HG02884 (cell line): ENCODE data around the gene UBALD2.
"Not testable (repeated sequence)": the region's sequence is repeated elsewhere in the genome, so short reads cannot be mapped to it uniquely, and the experiment has no call there.

Source experiments
- ATAC-seq: cut with Tn5 transposase; IDR thresholded peaks from one replicate; pipeline ENCODE4 v1.9.1; 2021; ENCODE audit warnings: mild to moderate bottlenecking, moderate library complexity; ENCODE audit not compliant: unreplicated experiment

Gene UBALD2

DNA sequence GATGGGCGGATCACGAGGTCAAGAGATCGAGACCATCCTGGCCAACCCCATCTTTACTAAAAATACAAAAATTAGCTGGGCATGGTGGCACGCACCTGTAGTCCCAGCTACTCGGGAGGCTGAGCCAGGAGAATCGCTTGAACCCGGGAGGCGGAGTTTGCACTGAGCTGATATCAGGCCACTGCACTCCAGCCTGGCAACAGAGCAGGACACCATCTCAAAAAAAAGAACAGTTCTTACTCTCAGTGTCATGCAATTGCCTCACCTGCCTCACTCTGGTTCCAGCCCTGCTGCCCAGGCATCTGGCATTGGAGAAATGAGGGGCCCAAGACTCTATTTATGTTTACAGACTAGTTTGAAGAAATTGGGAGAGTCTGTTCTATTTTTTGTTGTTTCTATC, 20.4 kb upstream of the UBALD2 start:
- ATAC-seq, result not testable (repeated sequence)

DNA sequence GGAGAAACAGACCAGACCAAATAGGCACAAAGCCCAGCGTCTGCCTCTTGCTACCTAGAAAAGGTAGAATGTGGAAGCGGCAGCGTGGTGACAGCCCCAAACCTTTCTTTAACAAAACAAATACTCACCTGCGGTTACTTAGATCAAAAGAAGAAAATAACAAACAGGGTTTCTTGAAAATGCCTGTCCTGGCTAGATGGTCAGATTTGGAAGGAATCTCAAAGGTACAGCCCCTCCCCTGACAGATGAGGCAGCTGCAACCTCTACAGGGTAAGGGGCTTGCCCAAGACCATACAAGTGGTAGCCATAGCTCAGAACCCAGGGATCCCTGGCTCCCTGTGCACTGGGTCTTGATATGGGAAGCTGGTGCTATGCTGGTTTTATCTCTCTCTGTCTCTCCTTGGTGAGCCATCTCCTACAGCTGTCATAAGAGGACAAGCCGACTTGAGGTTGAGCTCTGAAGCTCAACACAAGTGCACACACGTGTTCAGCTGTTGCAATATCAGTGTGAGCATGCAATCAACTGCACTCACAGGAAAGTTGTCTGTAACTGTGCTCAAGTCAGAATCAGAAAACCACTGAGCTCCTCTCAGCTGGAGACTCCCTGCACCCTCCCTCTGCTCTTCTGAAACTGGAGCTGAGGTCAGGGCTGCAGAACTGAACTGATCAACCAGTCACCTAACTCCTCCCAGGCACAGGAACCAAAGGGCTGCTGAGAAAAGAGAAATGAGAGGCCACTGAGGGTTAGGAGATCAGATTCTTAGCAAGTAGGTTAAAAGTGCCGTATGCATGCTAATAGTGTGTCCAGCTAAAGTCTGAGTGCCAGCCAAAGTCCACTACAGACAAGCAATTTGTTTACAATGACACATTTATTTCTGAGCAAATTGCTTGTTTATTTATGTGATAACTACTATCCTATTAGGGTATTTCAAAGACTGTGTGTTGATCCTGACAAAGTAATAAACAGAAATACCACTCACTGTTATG, 18.8 kb upstream of the UBALD2 start:
- peak; percentile 89 for ATAC-seq

DNA sequence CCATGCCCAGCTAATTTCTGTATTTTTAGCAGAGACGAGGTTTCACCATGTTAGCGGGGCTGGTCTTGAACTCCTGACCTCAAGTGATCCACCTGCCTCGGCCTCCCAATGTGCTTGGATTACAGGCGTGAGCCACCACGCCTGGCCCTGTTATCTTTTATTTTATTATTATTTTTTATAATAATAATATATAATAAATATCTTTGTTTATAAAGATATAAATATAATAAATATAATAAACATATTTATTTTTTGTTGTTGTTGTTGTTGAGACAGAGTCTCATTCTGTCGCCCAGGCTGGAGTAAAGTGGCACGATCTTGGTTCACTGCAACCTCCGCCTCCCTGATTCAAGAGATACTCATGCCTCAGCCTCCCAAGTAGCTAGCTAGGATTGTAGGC, 17.8 kb upstream of the UBALD2 start:
- no peak for ATAC-seq

DNA sequence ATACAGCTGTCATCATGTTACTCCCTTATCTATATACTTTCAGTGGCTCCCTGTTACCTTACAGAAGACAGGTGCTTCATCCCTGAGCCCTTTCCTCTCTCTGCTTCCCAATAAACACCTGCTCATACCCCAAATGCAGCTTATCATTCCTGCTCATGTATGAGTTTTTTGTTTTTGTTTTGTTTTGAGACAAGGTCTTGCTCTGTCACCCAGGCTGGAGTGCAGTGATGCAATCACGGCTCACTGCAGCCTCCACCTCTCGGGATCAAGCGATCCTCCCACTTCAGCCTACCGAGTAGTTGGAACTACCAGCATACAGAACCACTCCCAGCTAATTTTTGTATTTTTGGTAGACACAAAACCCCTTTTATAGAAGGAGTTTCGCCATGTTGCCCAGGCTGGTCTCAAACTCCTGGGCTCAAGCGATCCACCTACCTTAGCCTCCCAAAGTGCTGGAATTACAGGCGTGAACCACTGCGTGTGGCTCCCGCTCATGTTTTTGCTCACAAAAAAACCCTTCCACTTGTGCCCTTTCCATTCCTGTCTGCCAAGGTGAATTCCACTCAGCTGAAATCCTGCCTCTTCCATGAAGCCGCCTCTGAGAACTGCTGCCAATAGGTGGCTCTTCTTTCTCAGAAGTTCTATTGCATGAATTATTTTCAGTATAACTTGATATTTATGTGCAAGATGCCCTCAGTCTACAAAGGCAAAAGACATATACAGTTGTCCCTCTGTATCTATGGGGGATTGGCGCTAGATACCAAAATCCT, 16.9 kb upstream of the UBALD2 start:
- no peak for ATAC-seq

DNA sequence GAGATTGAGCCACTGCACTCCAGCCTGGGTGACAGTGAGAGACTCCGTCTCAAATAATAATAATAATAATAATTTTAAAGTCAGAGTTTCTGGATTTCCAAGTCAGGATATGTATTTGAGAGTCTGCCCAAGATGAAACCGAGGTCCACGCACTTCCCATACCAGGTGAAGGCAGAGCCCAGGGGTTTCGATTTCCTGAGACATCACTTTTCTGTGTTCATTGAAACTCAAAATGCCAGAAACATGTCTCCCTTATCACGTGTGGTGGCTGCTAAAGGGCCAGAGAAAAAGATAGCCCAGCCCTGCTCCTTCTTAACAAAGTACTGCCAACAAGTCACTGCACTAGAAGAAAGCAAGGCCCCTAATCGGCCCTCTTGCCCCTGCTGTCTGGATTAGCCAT, 15.0 kb upstream of the UBALD2 start:
- no peak for ATAC-seq

DNA sequence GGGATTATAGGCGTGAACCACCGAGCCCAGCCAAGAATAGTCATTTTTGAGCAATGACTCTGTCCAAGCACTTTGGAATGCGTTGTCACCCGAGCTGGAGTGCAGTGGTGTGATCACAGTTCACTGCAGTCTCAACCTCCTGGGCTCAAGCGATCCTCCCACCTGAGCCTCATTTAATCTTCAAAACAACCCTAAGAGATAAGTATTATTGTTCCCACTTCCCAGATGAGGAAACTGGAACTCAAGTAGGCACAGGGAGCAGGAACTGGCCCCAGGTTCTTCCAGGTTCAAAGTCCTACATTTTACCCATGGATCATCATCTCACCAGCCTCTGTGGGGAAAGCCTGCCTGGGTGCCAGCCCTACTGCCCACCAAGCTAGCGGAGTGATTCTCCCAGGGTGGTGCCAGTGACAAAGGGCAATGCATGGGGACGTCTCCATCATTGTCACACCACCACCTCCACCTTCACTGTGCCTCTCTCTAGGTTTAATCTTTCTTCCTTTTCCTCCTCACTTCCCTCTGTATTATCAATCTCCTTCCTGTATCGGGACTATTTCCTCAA, 13.6 kb upstream of the UBALD2 start:
- no peak for ATAC-seq

DNA sequence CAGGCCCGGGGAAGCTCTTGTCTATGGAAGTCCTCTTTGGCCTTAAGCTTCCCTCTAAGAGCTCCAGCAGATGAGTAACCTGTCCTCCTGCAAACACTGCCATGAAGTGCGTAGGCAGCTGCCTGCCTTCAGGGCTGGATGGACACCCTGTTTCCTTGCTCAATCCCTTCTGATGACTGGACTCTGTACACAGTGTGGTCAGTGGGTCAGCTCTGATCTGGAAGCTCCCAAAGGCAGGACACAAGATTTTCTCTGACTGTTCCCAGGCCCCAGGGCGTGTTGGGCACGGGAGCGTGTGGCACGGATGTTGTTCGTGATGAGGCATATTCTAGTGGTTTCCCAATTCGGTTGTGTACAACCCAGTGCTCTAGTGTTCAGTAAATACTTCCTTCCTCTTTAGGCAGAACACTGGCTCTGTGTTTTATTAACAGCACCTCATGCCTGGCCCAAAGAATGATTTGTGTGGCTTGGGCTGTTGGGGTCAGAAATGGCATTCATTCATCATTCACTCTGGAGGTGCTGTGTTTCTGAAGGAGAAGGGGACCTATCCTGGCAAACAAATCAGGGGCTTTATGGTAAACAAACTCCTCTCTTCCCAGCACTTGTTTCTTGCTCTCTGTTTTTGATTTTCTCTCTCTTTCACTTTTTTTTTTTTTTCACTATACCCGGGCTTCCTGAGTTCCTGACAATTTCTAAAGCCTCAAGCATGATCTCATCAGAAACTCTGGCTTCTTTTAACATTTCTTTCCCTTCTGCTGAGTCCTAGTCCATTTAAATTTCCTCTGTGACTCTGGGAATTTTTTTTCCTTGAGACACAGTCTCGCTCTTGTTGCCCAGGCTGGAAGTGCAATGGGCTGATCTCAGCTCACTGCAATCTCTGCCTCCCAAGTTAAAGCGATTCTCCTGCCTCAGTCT, 12.9 kb upstream of the UBALD2 start:
- no peak for ATAC-seq

DNA sequence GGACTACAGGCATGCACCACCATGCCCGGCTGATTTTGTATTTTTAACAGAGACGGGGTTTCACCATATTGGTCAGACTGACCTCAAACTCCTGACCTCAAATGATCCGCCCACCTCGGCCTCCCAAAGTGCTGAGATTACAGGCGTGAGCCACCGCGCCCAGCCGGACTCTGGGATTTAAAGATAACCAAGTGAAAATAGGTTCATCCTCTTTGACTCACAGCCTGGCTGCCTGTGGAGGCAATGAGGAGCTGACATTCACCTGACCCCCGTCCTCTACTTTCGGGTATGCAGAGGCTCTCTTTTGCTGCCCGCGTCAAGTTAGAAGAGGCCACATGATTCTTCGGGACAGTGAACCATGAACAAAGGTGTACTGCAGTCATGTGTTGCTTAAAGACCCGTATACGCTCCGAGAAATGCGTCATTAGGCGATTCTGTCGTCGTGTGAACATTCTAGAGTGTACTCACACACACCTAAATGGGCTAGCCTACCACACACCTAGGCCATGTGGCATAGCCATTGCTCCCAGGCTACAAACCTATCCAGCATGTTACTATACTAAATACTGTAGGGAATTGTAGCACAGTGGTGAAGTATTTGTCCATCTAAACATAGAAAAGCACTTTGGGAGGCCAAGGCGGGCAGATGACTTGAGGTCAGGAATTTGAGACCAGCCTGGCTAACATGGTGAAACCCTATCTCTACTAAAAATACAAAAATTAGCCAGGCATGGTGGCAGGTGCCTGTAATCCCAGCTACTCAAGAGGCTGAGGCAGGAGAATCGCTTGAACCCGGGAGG, 12.0 kb upstream of the UBALD2 start:
- not testable (repeated sequence) for ATAC-seq

DNA sequence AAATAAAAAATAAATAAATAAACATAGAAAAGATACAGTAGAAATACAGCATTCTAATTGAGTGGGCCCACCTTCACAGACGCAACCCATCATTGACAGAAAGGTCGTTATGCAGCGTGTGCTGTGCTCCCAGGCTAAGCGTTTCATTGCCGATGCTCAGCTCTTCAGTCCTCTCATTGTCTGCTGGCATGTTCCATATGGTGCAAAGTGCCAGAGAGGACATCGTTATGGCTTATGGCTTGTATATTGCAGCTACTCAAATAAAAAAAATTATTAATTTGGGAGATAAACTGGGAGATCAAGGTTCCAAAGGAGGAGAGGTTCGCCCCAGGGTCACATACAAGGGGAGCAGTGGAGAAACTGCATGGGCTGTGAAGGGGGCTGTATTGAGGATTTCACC, 11.3 kb upstream of the UBALD2 start:
- ATAC-seq, result no peak

DNA sequence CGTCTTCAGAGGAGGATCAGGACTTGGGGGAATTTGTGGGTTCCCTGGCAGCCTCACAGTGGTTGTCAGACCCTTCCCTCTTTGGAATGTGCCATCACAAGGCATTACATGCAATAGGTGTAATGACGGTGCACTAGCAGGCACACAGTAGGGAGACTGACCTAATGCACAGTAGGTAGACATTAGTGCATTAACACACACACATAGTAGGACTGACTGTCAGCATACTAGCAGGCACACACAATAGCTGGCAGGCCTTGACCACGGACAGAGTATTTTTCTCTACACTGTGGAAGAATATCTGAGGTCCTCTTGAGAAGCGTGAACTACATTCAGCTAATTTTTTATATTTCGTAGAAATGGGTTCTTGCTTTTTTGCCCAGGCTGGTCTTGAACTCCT, 10.9 kb upstream of the UBALD2 start:
- ATAC-seq, result no peak

DNA sequence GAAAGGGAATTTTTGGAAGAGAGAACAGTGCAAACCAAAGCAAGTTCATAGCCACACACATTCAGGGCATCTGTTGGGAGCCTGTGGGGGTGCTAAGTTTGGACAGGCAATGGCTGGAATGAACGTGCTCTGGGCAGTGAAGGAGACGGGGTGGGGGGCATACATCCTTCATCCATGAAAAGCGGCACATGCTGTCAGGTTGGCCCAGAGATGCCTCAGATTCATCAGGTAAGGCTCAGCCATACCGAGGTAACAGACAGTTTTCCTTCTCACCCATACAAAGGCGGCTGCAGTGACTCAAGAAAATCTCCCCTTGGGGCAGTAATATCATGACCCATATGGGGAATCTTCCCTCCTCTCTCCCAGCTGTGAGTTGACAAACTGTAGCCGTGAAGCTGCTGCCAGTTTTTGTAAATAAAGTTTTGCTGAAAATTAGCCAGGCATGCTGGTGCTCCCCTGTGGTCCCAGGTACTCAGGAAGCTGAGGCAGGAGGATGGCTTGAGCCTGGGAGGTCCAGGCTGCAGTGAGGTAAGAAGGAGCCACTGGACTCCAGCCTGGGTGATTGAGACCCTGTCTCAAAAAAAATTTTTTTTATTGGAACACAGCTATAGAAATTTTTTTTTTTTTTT, 9.2 kb upstream of the UBALD2 start:
- ATAC-seq, result no peak

DNA sequence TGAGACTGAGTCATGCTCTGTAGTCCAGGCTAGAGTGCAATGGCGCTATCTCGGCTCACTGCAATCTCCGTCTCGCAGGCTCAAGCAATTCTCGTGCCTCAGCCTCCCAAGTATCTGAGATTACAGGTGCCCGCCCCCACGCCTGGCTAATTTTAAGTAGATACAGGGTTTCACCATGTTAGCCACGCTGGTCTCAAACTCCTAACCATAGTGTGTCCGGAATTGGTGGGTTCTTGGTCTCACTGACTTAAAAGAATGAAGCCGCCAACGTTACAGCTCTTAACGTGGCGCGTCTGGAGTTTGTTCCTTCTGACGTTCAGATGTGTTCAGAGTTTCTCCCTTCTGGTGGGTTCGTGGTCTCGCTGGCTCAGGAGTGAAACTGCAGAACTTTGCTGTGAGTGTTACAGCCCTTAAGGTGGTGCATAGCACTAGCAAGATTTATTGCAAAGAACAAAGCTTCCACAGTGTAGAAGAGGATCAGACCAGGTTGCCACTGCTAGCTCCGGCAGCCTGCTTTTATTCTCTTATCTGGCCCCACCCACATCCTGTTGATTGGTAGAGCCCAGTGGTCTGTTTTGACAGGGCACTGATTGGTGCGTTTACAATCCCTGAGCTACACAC, 8.6 kb upstream of the UBALD2 start:
- ATAC-seq, result not testable (repeated sequence)

DNA sequence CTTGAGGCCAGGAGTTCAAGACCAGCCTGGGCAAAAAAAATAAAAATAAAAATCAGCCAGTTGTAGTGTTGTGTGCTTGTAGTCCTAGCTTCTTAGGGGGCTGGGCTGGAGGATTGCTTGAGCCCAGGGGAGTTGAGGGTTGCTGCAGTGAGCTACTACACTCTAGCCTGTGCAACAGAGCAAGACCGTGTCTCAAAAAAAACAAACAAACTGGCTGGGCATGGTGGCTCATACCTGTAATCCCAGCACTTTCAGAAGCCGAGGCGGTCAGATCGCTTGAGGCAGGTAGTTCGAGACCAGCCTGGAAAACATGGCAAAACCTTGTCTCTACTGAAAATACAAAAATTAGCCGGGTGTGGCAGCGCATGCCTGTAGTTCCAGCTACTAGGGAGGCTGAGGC, 4.9 kb upstream of the UBALD2 start:
- ATAC-seq, result no peak

DNA sequence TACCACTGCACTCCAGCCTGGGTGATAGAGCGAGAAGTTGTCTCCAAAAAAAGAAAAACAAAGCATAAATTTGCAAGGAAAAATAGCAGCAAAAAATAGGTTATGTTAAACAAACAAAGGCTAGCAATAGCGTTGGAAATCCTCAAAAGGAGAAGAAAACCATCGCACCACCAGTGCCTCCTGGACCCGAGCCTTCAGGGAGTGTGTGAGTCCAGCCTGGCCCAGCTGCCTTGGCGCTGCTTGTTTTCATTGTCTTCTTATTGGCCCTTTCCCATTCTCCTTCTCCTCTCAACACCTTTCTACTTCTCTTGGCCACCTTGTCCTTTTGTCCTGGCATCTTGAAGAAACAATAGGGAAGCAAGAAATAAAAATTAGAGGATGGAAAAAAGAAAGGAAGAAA, 4.5 kb upstream of the UBALD2 start:
- ATAC-seq, result no peak

DNA sequence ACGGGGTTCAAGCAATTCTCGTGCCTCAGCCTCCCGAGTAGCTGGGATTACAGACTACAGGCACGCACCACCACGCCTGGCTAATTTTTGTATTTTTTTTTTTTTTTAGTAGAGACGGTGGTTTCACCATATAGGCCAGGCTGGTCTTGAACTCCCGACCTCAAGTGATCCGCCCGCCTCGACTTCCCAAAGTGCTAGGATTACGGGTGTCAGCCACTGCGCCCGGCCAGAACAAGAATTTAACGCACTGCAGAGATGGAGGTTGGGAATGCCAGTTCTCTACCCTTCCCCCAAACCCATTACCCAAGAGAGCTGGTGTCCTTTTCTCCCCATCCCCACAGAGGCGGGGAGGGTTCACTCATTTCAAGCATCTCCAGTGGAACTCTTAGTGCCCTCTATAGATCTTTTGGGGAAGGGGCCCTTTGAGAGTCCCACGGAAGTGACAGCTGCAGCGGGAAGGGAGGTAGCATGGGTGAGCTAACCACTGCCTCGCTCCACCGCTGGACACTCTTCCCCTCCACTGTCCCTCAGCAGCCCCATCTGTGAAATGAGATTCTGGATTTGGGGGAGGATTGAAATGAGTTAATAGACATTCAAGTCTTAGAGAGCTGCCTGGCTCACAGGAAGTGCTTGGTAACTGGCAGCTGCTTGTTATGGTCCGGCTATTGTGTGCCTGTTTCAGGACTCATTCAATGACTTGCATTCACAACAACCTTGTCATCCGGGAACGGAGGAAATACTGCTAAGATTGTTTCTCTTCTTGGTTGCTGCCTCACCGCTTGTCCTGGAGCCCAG, 3.5 kb upstream of the UBALD2 start:
- ATAC-seq, result no peak

DNA sequence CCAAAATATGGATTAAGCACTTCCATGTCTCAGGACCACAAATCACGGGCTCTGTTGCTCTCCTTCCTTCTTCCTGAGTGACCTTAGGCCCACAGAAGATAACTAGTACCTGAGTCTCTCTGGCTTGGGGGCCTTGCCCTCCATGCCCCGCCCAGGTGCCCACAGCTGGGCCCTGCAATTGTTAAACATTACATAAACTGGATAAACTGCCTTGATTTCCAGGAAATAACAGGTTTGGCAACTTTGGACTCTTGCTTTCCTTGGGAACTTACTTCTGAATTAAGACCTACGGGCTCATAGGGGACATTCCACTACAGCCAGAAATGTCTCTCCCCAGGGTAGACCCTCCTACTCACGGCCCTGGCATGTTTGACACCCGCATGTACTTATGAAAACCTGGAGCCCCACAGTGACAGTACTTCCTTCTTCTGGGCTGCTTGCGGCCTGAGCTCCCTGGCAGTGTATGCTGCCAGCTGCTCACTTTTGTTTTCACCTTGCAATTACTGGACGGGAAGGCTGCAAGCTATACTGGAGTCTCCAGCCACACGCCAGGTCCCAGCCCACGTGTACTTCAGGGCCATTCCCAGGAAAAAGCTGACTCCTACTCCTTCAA, 2.3 kb upstream of the UBALD2 start:
- ATAC-seq, result no peak

DNA sequence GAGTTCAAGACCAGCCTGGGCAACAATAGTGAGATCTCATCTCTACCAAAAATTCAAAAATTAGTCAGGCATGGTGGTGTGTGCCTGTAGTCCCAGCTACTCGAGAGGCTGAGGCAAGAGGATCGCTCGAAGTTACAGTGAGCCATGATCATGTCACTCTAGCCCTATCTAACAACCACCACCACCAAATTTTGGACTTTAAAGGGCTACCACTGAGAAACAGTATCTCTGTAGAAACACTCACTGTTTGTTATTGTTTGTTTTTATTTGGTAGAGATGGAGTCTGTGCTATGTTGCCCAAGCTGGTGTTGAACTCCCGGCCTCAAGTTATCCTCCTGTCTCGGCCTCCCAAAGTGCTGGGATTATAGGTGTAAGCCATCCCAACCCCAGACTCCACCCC, 1.3 kb upstream of the UBALD2 start:
- ATAC-seq, result no peak

DNA sequence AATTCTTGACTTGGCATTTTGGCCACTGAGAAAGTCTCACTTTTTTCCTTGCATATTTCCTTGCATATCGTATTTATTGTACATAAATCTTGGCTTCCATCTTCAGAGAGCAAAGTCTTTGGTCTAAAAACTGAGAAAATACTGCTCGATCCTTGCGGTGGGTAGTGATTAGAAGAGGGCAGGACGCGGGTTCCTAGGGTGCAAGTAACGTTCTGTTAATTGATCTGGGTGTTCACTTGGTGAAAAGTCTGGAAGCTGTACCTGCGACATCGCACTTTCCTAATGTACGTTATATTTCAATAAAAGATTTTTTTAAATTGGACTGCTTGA, 758 bp upstream of the UBALD2 start:
- ATAC-seq, result peak; percentile 8
